SK-N-SH treated with all-trans-retinoic acid at 6 μM for 48 hours (cell line): Measurements from ENCODE around the gene CDH24.

Source experiments
- ATAC-seq: fragments of 200-7000 bp; cut with Tn5 transposase; 3 replicates; pipeline ENCODE4 v1.9.1; 2020; ENCODE audit warnings: mild to moderate bottlenecking, moderate library complexity
- BACH2 ChIP-seq: fragments of 250-450 bp; sonication (Bioruptor Pico); IDR thresholded peaks from 2 replicates; pipeline ENCODE4 v1.9.0; 2021; ENCODE audit warnings: mild to moderate bottlenecking, borderline replicate concordance
- CREB5 ChIP-seq: fragments of 250-450 bp; sonication (Bioruptor Pico); IDR thresholded peaks from 2 replicates; pipeline ENCODE4 v1.5.1; 2020; ENCODE audit warnings: low read depth, mild to moderate bottlenecking, moderate library complexity
- CSDC2 ChIP-seq: fragments of 250-450 bp; sonication (Bioruptor Pico); IDR thresholded peaks from 2 replicates; pipeline ENCODE4 v1.5.0; 2020; ENCODE audit warnings: mild to moderate bottlenecking, moderate library complexity
- ESRRG ChIP-seq: fragments of 250-450 bp; sonication (Bioruptor Pico); IDR thresholded peaks from 2 replicates; pipeline ENCODE4 v1.6.1; 2021; ENCODE audit warnings: mild to moderate bottlenecking
- GLIS3 ChIP-seq: fragments of 250-450 bp; sonication (Bioruptor Pico); IDR thresholded peaks from 2 replicates; pipeline ENCODE4 v1.5.0; 2020; ENCODE audit warnings: mild to moderate bottlenecking, moderate library complexity
- ISL1 ChIP-seq: fragments of 250-450 bp; sonication (Bioruptor Pico); IDR thresholded peaks from 2 replicates; pipeline ENCODE4 v2.1.2; 2022; ENCODE audit warnings: mild to moderate bottlenecking, moderate library complexity
- PATZ1 ChIP-seq: fragments of 250-450 bp; sonication (Bioruptor Pico); IDR thresholded peaks from 2 replicates; pipeline ENCODE4 v1.8.0; 2020; ENCODE audit warnings: mild to moderate bottlenecking, moderate library complexity, borderline replicate concordance
- PPARA ChIP-seq: fragments of 250-450 bp; sonication (Bioruptor Pico); IDR thresholded peaks from 2 replicates; pipeline ENCODE4 v1.5.0; 2020; ENCODE audit warnings: mild to moderate bottlenecking, borderline replicate concordance
- RARB ChIP-seq: fragments of 250-450 bp; sonication (Bioruptor Pico); IDR thresholded peaks from 2 replicates; pipeline ENCODE4 v1.8.0; 2021; ENCODE audit warnings: mild to moderate bottlenecking, moderate library complexity
- SNAI2 ChIP-seq: fragments of 250-450 bp; sonication (Bioruptor Pico); IDR thresholded peaks from 2 replicates; pipeline ENCODE4 v1.5.0; 2020; ENCODE audit warnings: mild to moderate bottlenecking, moderate library complexity
- TOX ChIP-seq: fragments of 250-450 bp; sonication (Bioruptor Pico); IDR thresholded peaks from 2 replicates; pipeline ENCODE4 v1.8.0; 2021; ENCODE audit warnings: mild to moderate bottlenecking, moderate library complexity, borderline replicate concordance
- ZC3H10 ChIP-seq: fragments of 250-450 bp; sonication (Bioruptor Pico); IDR thresholded peaks from 2 replicates; pipeline ENCODE4 v1.5.1; 2021; ENCODE audit warnings: mild to moderate bottlenecking, moderate library complexity
- ZNF565 ChIP-seq: fragments of 450-650 bp; formaldehyde crosslinking; conservative IDR thresholded peaks from 2 replicates; pipeline ENCODE4 v1.5.0; 2020; ENCODE audit warnings: low read depth, mild to moderate bottlenecking, moderate library complexity
- ZNF70 ChIP-seq: fragments of 450-650 bp; formaldehyde crosslinking; IDR thresholded peaks from 2 replicates; pipeline ENCODE4 v1.5.0; 2020; ENCODE audit warnings: mild to moderate bottlenecking, moderate library complexity
- ZNF8 ChIP-seq: fragments of 450-650 bp; formaldehyde crosslinking; IDR thresholded peaks from 2 replicates; pipeline ENCODE4 v1.5.0; 2020; ENCODE audit warnings: mild to moderate bottlenecking, moderate library complexity
- TF ChIP-seq, protein P1 (sequence below): fragments of 250-450 bp; sonication (Bioruptor Pico); IDR thresholded peaks from 2 replicates; pipeline ENCODE4 v1.5.0; 2020; ENCODE audit warnings: mild to moderate bottlenecking, moderate library complexity

The CDH24 gene

GRCh38 chr14:23034498-23035302 is 22.6 kb downstream of the CDH24 start, which contains the start of gene PSMB5 (continued):
- TF ChIP-seq PATZ1 (CRISPR knock-in tag), result no peak

GRCh38 chr14:23033801-23034497 is 23.4 kb downstream of the CDH24 start:
- peak; percentile 20; the same call in 2 of the 3 replicates for ATAC-seq
- TF ChIP-seq CREB5 (no peak), ZNF565 (CRISPR knock-in tag) (no peak), ZNF8 (no peak), PATZ1 (CRISPR knock-in tag) (no peak), ZC3H10 (CRISPR knock-in tag) (no peak), PPARA (no peak), ZNF70 (CRISPR knock-in tag) (no peak), SNAI2 (CRISPR knock-in tag) (no peak)
- TF ChIP-seq, protein P1, sequence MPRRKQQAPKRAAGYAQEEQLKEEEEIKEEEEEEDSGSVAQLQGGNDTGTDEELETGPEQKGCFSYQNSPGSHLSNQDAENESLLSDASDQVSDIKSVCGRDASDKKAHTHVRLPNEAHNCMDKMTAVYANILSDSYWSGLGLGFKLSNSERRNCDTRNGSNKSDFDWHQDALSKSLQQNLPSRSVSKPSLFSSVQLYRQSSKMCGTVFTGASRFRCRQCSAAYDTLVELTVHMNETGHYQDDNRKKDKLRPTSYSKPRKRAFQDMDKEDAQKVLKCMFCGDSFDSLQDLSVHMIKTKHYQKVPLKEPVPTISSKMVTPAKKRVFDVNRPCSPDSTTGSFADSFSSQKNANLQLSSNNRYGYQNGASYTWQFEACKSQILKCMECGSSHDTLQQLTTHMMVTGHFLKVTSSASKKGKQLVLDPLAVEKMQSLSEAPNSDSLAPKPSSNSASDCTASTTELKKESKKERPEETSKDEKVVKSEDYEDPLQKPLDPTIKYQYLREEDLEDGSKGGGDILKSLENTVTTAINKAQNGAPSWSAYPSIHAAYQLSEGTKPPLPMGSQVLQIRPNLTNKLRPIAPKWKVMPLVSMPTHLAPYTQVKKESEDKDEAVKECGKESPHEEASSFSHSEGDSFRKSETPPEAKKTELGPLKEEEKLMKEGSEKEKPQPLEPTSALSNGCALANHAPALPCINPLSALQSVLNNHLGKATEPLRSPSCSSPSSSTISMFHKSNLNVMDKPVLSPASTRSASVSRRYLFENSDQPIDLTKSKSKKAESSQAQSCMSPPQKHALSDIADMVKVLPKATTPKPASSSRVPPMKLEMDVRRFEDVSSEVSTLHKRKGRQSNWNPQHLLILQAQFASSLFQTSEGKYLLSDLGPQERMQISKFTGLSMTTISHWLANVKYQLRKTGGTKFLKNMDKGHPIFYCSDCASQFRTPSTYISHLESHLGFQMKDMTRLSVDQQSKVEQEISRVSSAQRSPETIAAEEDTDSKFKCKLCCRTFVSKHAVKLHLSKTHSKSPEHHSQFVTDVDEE (CRISPR knock-in tag), result no peak

DNA sequence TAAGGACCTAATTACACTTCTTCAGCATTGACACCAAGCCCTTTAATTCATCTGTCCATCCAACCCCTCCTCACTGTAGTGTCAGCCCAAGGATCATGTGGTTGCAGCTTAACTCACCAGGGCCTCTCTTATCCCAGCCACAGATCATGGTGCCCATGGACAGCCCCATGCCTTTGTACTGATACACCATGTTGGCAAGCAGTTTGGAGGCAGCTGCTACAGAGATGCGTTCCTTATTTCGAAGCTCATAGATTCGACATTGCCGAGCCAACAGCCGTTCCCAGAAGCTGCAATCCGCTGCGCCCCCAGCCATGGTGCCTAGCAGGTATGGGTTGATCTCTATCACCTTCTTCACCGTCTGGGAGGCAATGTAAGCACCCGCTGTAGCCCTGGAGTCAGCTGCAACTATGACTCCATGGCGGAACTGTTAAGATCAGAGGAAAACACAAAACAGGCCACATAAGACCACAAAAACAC is 24.0 kb downstream of the CDH24 start:
- ATAC-seq, result no peak
- TF ChIP-seq ZNF8, result no peak
- TF ChIP-seq CSDC2 (CRISPR knock-in tag), result no peak
- TF ChIP-seq ZNF565 (CRISPR knock-in tag), result no peak
- TF ChIP-seq GLIS3 (CRISPR knock-in tag), result no peak

- TF ChIP-seq SNAI2 (CRISPR knock-in tag), result no peak
- TF ChIP-seq TOX (CRISPR knock-in tag), result no peak
- no peak for TF ChIP-seq ESRRG (CRISPR knock-in tag)
- TF ChIP-seq ZNF565 (CRISPR knock-in tag), result no peak
- TF ChIP-seq PPARA, result no peak
- no peak for TF ChIP-seq BACH2
- TF ChIP-seq GLIS3 (CRISPR knock-in tag), result no peak
- TF ChIP-seq CREB5, result no peak
- TF ChIP-seq, protein P1 (CRISPR knock-in tag), result no peak
- no peak for TF ChIP-seq ISL1 (CRISPR knock-in tag)
- no peak for TF ChIP-seq RARB (CRISPR knock-in tag)
- ATAC-seq, result no peak
These were observed 26.4 kb downstream of the CDH24 start for GRCh38 chr14:23030936-23031335.
